ENCODE measurements around the gene KDM4B.
A peak's percentile ranks its signal among the peaks of the same experiment; 100 is the strongest.
"Not testable (repeated sequence)": the region's sequence is repeated elsewhere in the genome, so short reads cannot be mapped to it uniquely, and the experiment has no call there.

KDM4B gene

DNA sequence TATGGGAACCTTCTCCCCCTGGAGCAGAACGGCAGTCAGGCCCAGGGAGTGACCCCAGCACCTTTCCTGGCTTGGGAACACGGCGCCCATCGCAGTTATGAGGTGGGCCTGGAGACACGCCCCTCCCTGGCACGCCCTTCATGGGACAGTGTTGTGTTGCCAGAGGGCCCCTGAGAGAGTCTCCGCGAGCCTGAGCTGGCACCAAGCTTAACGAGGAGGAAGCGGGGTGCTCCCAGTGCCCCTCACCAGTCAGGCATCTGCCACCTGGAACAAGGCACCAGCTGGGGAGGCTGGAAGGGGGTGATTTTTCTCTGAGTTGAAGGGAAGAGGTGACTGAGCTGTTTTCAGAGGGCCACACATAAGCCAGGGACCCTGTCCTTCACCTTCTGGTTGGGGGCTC lies 180.6 kb downstream of the KDM4B start:
- DNase-seq (ENCODE audit: low read depth in 2 of 2): no peak

DNA sequence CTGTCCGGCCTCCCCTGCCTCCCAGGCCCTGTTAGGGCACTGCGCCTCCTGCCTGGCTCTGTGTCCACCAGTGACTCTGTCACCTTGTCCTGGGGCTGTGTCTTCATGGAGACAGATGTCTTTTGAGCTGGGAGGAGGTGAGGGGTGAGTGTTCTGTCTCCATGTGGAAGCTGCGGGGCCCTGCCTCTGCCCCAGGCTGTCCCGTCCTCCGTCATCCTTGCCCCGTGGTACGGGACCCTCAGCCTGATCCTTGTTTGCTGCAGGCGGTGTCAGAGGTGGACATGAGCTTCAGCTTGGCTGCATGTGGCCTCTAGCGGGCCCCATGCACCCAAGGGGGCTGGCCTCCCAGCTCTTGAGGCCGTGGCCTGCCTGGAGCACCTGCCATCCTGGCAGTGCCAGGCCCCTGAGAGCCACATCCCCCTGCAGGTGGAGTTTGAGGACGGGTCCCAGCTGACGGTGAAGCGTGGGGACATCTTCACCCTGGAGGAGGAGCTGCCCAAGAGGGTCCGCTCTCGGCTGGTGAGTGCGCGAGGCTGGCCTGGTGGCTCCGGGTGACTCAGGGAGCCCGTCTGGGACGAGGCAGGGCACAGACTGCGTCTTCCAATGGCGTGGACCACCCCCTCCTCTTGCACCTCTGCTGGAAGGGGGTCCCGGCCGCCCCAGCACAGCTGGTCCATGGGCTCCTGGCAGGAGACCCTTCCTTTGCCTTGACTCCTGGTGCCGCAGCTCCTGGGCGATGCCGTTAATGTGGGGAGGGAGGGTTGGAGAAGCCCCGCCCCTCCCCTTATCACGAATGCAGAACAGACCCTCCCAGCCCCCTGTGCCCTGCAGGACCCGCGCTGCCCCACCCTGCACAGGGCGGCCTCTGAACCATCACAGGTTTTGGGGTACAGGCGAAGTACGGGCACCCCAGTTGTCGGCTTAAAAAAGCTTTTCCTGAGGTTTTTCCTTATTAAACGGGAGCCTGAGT lies 181.3 kb downstream of the KDM4B start:
- DNase-seq (ENCODE audit: low read depth in 2 of 2): no peak

DNA sequence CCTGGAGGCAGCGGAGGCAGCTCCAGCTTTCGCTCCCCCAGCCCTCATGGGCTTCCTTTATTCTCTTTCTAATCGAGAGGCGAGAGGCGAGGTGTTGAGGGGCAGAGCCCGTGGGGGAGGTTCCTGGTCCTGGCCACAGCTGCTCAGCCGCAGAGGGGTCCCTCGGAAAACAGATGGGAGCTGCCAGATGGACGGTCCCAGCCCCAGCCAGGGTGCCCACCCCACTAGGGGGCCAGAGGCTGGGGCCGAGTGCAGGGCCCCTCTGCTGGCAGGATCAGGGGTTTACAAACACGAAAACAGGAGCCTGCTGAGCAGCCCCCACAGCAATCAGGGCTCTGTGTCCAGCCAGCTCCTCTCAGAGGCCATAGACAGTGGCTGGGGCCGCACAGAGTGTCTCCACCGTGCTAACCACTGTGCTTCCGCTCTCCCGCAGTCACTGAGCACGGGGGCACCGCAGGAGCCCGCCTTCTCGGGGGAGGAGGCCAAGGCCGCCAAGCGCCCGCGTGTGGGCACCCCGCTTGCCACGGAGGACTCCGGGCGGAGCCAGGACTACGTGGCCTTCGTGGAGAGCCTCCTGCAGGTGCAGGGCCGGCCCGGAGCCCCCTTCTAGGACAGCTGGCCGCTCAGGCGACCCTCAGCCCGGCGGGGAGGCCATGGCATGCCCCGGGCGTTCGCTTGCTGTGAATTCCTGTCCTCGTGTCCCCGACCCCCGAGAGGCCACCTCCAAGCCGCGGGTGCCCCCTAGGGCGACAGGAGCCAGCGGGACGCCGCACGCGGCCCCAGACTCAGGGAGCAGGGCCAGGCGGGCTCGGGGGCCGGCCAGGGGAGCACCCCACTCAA lies 182.2 kb downstream of the KDM4B start:
- no peak for DNase-seq (ENCODE audit: low read depth in 2 of 2)

DNA sequence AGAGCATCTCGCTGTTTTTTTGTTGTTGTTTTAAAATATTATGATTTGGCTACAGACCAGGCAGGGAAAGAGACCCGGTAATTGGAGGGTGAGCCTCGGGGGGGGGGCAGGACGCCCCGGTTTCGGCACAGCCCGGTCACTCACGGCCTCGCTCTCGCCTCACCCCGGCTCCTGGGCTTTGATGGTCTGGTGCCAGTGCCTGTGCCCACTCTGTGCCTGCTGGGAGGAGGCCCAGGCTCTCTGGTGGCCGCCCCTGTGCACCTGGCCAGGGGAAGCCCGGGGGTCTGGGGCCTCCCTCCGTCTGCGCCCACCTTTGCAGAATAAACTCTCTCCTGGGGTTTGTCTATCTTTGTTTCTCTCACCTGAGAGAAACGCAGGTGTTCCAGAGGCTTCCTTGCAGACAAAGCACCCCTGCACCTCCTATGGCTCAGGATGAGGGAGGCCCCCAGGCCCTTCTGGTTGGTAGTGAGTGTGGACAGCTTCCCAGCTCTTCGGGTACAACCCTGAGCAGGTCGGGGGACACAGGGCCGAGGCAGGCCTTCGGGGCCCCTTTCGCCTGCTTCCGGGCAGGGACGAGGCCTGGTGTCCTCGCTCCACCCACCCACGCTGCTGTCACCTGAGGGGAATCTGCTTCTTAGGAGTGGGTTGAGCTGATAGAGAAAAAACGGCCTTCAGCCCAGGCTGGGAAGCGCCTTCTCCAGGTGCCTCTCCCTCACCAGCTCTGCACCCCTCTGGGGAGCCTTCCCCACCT lies 183.3 kb downstream of the KDM4B start:
- DNase-seq (ENCODE audit: low read depth in 2 of 2): no peak

DNA sequence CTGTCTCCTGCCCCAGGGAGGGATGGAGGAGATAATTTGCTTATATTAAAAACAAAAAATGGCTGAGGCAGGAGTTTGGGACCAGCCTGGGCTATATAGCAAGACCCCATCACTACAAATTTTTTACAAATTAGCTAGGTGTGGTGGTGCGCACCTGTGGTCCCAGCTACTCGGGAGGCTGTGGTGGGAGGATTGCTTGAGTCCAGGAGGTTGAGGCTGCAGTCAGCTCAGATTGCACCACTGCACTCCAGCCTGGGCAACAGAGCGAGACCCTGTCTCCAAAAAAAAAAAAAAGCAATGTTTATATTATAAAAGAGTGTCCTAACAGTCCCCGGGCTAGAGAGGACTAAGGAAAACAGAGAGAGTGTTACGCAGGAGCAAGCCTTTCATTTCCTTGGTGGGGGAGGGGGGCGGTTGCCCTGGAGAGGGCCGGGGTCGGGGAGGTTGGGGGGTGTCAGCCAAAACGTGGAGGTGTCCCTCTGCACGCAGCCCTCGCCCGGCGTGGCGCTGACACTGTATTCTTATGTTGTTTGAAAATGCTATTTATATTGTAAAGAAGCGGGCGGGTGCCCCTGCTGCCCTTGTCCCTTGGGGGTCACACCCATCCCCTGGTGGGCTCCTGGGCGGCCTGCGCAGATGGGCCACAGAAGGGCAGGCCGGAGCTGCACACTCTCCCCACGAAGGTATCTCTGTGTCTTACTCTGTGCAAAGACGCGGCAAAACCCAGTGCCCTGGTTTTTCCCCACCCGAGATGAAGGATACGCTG lies 184.0 kb downstream of the KDM4B start:
- no peak for DNase-seq (ENCODE audit: low read depth in 2 of 2)

DNA sequence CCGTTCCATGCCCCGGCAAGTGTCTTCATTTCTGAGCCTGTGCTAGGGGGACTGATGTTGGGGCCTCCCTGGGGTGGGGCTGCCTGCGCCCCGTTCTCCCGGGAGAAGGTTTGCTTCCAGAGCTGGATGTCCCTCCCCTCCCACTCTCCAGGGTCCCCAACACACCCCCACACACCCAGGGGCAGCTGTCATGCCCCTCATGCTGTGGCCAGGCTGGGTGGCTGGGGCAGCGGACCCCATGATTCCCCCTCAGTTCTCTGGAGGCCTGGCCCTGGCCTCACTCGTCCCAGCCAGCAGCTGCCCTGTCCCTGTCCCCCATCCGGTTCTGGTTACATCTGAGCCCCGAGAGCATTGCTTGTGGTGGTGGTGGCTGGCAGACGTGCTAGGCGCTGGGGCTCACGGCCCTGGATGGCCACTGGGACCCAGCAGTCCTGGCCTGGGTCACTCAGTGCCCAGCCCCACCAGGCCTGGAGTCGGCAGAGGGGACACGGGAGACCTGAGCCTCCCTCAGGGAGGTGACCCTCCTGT lies 184.8 kb downstream of the KDM4B start:
- no peak for DNase-seq (ENCODE audit: low read depth in 2 of 2)

DNA sequence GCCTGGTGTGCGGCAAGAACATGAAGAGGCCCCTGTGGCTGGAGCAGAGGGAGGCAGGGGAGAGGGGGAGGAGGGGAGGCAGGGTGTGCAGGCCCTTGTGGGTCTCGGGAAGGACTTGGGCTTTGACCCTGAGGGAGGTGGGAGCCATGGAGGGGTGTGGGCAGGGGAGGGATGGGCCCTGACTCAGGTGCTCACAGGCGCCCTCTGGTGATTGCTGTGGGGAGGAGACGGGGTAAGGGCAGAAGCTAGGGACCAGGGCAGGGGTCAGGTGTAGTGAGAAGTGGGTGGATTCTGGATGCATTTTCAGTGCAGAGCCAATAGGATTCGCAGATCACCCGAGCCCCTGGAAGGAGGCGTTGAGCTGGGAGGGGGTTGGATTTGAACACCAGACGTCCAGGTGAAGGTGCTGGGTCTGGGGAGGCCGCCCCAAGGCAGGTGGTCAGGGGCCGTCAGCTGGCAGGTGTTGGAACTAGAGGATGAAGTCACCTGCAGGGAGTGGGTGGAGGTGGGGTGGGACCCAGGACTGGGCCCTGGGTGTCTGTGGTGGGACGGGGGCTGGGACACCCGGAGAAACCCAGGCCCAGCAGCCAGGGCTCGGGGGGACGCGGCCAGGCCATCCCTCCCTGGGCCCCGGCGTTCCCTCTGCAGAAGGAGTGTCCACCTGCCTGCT lies 185.4 kb downstream of the KDM4B start:
- no peak for DNase-seq (ENCODE audit: low read depth in 2 of 2)

DNA sequence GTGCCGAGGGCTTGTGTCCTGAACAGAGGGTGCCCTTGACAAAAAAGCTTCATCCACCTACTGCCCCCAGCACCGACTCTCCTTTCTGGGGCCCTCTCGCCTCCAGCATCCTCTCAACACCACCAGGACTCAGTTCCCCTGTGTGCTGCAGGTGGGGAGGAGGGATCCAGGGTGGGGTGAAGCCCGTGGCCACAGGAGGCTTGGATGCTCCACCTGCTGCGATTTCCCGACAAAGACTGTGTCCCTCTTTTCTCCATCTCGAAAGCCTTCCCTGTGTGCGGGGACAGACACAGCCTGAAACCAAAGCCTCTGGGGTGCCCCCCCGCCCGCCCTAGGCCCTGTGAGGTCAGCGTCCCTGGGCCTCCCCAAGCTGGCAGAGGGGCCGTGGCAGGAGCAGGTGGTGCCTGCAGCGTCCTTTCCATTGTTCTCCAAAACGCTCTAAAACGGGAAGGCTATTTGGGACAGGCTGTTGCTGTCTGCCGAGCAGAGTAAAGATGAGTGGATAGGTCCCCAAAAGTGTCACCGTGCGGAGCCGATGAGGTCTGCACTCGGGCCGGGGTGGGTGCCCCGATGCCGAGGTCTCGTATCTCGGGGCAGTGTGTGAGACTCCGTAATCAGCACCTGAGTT lies 186.0 kb downstream of the KDM4B start:
- no peak for DNase-seq (ENCODE audit: low read depth in 2 of 2)

DNA sequence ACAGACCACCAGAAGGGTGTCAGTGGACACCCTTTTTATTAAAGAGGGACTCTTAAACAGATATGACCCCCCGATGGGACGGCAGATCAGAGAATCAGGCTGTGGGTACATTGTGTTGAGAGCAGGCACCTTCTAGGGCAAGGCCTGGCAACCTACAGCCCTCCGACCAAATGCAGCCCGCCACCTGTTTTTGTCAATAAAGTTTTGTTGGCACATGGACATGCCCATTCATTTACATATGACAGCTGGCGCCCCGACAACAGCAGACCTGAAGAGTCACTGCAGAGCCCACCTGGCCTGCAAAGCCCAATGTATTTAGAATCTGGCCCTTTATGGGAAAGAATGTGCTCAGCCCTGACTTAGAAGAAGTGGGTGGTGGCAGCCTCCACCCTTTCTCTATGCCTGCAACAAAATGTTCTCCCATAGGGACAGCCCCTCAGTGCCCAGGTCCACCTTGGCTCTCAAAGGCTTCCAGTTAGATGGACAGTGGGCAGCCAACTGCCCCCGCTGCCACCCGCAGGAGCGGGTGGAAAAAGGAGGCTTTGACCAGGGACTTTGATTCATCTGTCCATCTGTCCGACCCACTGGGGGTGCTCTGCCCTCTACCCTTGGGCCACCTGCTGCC lies 186.8 kb downstream of the KDM4B start:
- no peak for DNase-seq (ENCODE audit: low read depth in 2 of 2)

DNA sequence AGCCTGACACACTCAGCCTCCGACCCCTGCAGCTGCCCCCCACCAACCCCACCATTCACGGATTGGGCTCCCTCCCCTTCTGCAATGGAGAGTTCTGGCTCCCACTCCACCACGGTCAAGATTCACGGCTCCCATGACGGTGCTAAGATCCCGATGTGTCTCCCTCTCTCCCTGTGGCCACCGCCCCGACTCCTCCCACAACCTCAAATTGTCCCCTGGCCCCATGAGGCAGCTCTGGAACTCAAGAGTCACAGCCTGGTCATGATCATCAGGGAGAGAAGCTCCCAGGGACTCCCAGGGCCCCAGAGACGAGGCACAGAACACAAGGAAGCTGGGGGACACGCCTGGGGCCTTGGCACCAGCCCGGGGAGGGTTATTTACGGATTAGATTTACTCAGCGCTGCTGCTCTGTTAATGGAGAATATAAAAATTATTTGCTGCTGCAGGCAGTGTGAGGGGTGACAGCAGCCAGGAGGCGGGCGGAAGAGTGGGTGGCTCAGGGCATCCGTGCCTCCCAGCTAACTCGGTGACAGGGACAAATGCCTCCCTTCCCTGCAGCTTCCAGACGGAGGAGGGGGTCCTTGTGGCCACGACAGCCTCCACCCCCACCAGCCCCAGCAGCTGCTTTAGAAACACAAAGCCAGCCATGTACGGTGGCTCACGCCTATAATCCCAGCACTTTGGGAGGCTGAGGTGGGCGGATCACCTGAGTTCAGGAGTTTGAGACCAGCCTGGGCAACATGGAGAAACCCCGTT lies 187.5 kb downstream of the KDM4B start:
- no peak for DNase-seq (ENCODE audit: low read depth in 2 of 2)

DNA sequence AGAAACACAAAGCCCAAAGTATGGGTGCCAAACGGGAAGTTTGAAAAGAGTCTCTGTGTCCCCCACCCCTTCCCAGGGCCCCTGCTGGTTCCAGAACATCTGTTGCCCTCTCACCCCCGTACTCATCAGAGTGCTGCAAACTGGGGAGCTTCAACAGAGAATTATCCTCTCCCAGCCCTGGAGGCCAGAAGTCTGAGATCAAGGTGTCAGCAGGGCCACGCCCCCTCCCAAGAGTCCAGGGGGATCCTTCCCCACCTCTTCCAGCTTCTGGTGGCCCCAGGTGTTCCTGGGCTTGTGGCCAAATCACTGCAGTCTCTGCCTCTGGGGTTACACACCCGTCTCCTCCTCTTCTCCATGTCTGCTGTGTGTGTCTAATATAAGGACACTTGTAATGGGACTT lies 188.3 kb downstream of the KDM4B start:
- no peak for DNase-seq (ENCODE audit: low read depth in 2 of 2)

DNA sequence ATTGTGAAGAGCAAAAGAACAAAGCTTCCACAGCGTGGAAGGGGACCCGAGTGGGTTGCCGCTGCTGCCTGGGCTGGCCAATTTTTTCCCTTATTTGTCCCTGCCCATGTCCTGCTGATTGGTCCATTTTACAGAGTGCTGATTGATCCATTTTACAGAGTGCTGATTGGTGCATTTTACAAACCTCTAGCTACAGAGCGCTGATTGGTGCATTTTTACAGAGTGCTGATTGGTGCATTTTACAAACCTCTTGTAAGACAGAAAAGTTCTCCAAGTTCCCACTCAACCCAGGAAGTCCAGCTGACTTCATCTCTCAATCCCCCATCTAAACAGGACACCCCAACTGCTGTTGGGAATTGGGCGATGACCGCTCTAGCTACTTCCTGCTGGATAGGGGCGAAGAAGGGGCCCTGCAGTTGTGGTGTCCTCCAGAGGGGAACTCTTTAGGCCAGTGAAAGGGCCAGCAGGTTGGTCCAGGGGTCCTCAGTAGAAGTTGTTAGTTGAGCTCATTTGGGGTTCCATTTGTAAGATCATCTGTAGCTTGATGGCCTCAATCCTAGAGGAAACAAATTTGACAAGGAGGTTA lies 189.7 kb downstream of the KDM4B start:
- DNase-seq (ENCODE audit: low read depth in 2 of 2): not testable (repeated sequence)

DNA sequence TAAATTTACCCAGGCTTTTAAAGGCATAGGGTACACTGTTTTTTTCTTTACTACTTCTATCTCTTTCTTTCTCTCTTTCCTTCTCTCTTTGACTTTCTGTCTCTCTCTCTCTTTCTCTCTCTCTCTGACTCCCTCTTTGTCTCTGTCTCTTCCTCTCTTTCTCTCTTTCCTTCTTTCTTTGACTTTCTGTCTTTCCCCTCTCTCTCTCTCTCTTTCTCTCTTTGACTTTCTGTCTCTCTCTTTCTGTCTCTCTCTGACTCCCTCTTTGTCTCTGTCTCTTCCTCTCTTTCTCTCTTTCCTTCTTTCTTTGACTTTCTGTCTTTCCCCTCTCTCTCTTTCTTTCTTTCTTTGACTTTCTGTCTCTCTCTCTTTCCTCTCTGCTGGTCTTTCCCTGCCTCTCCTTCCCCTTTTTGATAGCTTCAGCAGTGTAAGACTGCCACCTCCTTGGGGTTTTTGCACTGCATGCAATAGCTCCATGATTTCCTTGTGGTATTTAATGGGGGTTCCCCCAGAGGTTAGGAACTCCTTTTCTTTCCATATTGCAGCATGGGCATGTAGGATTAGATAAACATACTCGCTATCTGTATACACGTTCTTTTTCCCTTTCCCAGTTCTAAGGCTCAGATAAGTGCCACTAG lies 191.4 kb downstream of the KDM4B start:
- not testable (repeated sequence) for DNase-seq (ENCODE audit: low read depth in 2 of 2)

DNA sequence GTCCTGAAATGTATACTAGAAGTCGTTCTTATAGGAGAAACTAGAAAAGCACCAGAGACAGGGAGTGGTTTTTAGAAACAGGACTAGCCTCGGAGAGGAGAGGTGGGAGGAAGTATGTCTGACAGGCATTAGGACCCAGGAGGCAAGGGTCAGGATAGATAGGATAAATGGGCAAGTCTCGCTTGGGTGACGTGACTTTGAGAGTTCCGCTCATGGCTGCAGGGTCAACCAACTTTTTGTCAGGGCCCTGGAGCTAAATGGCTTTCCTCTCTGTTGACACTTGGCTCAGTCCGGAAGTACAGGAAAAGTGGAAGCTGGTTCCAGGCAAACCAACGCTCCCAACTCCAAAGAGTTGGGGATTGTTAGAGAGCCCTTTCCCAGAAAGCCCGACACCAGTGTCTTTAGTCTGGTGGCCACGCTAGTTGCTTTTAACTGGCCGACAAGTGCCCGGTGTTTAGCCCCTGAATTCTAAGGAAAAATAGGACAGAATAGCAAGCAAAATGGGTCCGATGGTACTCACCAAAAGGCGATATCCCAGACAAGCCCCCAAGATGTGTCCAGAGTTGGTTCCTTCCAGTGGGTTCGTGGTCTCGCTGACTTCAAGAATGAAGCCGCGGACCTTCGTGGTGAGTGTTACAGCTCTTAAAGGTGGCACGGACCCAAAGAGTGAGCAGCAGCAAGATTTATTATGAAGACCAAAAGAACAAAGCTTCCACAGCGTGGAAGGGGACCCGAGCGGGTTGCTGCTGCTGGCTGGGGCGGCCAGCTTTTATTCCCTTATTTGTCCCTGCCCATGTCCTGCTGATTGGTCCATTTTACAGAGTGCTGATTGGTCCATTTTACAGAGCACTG lies 196.2 kb downstream of the KDM4B start:
- not testable (repeated sequence) for DNase-seq (ENCODE audit: low read depth in 2 of 2)

DNA sequence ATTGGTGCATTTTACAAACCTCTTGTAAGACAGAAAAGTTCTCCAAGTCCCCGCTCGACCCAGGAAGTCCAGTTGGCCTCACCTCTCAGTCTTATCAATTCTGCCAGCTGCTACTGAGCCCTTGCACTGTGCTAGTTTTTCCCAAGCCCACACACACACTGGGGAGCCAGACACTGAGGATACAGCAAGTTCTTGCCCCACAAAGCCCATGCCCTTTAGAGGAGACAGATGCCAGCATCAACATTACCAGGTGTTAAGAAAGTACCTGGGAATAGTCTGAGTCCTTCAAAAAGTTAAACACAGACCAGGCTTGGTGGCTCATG lies 196.7 kb downstream of the KDM4B start:
- DNase-seq (ENCODE audit: low read depth in 2 of 2): no peak

DNA sequence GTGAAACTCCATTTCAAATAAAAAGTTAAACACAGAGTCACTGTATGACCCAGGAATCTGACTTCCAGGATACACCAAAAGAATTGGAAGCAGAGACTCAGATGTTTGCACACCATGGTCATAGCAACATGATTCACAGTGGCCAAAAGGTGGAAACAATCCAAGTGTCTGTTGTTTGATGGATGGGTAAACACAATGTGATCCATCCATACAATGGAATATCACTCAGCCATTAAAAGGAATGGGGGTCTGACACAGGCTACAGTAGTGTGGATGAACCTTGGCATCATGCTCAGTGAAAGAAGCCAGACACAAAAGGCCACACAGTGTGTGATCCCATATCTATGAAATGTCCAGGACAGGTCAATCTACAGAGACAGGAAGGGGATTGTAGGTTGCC lies 197.3 kb downstream of the KDM4B start:
- DNase-seq (ENCODE audit: low read depth in 2 of 2): no peak

DNA sequence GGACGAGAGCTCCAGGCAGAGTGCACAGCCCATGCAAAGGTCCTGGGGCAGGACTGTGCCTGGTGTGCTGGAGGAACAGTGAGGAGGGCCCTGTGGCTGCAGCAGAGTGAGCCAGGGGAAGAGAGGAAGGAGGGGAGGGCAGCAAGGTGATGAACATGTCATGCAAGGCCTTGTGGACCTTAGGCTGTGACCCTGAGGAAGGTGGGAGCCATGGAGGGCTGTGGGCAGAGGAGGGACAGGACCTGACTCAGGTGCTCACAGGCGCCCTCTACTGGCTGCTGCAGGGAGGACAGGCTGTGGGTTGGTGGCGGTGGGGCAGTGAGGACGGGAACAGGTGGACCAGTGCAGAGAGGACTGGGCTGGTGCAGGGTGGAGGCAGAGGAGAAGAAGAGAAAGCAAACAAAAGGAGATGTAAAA lies 201.4 kb downstream of the KDM4B start:
- DNase-seq (ENCODE audit: low read depth in 2 of 2): peak in 1 of 2 donors; percentile 7
